Neural cell (in vitro differentiated cells): Measurements from ENCODE around the gene TBC1D8.

Experiments
- EZH2 ChIP-seq: fragments of 200-600, 300-800 bp; shearing (Covaris generic), sonication (generic); IDR thresholded peaks from 2 replicates; pipeline ENCODE4 v1.6.1; 2014; ENCODE audit warnings: antibody characterized with exemption, low read length, borderline replicate concordance, mild to moderate bottlenecking; ENCODE audit not compliant: insufficient read depth, poor library complexity, severe bottlenecking
- POLR2AphosphoS5 ChIP-seq: IDR thresholded peaks from 2 replicates; pipeline ENCODE4 v1.6.1; 2012
- TF ChIP-seq, protein P1 (sequence below): fragments of 450-650 bp; IDR thresholded peaks from 2 replicates; pipeline ENCODE4 v1.5.1; 2014; ENCODE audit warnings: antibody characterized with exemption, mild to moderate bottlenecking, moderate library complexity; ENCODE audit not compliant: poor library complexity, severe bottlenecking

DNA sequence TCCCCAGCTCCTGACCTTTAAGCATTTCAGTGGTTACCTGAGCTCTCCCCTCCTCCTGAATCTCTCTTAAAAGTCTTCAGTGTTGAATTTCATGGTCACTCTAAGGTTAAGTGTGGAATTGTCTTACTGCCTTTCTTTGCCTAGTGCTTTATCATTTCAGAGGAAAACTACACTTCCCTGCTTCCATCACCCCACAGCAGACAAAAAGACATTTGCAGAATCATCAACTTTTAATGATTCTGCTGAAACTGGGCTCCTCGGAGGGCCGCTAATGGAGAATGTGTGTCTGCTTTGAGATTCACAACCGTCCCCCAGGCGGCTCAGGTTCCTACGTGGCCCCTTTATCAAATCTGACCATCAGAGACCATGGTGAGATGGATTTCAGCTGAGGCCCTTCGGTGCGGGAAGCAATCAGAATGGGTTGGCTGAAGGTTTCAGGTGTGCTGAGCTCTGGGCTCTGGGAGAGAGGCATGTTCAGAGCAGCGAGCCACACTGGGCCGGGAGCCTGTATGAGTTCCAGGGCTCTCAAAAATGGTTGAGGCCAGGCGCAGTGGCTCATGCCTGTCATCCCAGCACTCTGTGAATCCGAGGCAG is 41.9 kb upstream of the TBC1D8 start:
- TF ChIP-seq, protein P1, sequence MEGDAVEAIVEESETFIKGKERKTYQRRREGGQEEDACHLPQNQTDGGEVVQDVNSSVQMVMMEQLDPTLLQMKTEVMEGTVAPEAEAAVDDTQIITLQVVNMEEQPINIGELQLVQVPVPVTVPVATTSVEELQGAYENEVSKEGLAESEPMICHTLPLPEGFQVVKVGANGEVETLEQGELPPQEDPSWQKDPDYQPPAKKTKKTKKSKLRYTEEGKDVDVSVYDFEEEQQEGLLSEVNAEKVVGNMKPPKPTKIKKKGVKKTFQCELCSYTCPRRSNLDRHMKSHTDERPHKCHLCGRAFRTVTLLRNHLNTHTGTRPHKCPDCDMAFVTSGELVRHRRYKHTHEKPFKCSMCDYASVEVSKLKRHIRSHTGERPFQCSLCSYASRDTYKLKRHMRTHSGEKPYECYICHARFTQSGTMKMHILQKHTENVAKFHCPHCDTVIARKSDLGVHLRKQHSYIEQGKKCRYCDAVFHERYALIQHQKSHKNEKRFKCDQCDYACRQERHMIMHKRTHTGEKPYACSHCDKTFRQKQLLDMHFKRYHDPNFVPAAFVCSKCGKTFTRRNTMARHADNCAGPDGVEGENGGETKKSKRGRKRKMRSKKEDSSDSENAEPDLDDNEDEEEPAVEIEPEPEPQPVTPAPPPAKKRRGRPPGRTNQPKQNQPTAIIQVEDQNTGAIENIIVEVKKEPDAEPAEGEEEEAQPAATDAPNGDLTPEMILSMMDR = no peak
- TF ChIP-seq POLR2AphosphoS5 (no peak), EZH2 (no peak)
